HFF-Myc (cell line): ENCODE results near the gene PRKAR1B.
"Not testable (repeated sequence)": the region's sequence is repeated elsewhere in the genome, so short reads cannot be mapped to it uniquely, and the experiment has no call there.

Source experiments
- DNase-seq: peaks from one replicate; pipeline ENCODE4 v3.0.0-alpha.2; 2011; ENCODE audit warnings: low read depth; ENCODE audit errors: extremely low read depth
- H3K4me3 ChIP-seq: replicated peaks from 2 replicates; pipeline ENCODE4 v1.5.1; 2011; ENCODE audit warnings: low read depth, mild to moderate bottlenecking, control low read depth, low read length
- CTCF ChIP-seq: IDR thresholded peaks from 2 replicates; pipeline ENCODE4 v1.5.1; 2012; ENCODE audit warnings: mild to moderate bottlenecking, low read depth, low read length, control low read depth; ENCODE audit errors: missing control alignments

The PRKAR1B gene

DNA sequence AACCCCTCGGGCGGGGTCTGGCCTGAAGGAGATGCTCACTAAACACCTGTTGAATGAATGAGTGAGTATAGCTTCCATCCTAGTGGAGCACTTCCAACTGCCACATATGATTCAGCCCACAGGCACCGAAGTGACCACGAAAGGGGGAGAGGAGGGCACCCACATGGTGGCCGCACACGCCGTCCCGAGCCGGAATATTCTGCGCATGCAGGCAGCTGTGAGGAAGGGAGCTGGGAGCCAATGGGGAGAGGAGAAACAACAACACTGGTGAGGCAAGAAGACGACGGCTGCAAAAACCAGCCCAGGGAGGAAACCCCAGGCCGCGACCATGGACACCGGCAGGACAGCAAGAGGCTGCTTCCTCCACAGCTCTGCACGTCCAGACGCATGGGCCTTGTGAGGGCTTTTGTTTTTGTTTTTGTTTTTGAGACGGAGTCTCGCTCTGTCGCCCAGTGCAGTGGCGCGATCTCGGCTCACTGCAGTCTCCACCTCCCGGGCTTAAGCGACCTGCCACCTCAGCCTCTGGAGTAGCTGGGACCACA, 67.7 kb downstream of the PRKAR1B start:
- no peak for TF ChIP-seq CTCF
- no peak for DNase-seq
- H3K4me3 ChIP-seq: no peak overlapping the region

- DNase-seq: no peak
- no peak overlapping the region for H3K4me3 ChIP-seq
- TF ChIP-seq CTCF: no peak
These were observed 69.4 kb downstream of the PRKAR1B start for GRCh38 chr7:657565-658119.

DNA sequence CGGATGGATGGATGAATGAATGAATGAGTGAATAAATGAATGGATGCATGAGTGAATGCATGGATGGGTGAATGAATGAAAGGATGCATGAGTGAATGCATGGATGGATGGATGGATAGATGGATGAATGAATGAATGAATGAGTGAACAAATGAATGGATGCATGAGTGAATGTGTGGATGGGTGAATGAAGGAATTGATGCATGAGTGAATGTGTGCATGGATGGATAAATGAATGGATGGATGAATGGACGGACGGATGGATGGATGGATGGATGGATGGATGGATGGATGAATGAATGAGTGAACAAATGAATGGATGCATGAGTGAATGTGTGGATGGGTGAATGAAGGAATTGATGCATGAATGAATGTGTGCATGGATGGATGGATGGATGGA, 70.1 kb downstream of the PRKAR1B start:
- not testable (repeated sequence) for DNase-seq, H3K4me3 ChIP-seq

DNA sequence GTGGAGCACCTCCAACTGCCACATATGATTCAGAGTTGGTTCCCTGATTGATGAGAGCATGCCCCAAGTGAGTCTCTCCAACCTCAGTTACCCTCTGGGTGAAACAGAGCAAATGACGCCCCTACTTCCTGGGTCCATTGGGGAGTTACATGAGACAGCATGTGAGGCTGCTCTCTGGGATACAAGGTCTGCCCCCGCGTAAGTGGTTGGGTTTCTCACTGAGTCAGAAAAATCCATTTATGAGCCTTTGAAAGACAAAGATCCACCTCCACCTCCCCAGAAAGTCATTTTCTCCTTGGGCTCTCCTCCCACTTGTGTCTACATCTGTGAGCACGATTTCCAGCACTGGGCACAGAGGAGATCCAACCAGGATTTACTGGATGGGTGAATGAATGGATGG, 71.3 kb downstream of the PRKAR1B start:
- H3K4me3 ChIP-seq: no peak overlapping the region
- no peak for DNase-seq
- TF ChIP-seq CTCF: no peak

DNA sequence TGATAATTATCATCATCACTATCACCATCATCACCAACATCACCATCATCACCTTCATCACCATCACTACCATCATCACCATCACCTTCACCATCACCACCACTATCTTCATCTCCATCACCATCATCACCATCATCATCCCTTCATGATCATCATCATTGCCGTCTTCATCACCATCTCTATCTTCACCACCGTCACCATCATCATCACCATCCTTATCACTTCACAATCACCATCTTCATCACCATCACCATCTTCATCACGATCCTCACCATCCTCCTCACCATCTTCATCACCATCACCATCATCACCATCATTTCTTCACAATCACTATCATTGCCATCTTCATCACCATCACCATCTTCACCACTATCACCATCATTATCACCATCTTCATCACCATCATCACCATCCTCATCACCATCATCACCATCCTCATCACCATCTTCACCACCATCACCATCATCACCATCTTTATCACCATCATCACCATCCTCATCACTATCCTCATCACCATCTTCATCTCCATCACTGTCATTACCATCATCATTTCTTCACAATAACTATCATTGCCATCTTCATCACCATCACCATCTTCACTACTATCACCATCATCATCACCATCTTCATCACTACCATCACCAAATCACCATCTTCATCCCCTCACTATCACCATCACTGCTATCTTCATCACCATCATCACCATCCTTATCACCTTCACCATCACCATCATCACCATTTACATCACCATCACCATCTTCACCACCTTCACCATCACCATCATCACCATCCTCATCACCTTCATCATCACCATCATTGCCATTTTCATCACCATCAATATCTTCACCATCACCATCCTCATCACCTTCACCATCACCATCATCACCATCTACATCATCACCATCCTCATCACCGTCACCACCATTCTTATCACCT, 73.0 kb downstream of the PRKAR1B start:
- no peak overlapping the region for H3K4me3 ChIP-seq
- no peak for TF ChIP-seq CTCF
- DNase-seq: no peak

- H3K4me3 ChIP-seq: no peak overlapping the region
- DNase-seq: no peak
- TF ChIP-seq CTCF: no peak
These were observed 74.2 kb downstream of the PRKAR1B start for GRCh38 chr7:652881-653280.

- H3K4me3 ChIP-seq, DNase-seq: not testable (repeated sequence)
These were observed 74.9 kb downstream of the PRKAR1B start for GRCh38 chr7:652167-652566.
